GM10266 (cell line): ENCODE data around the gene CFAP90.

Experiments
- DNase-seq: peaks from one replicate; pipeline ENCODE4 v3.0.0; 2012; ENCODE audit errors: extremely low spot score
- CTCF ChIP-seq: IDR thresholded peaks from 2 replicates; pipeline ENCODE4 v1.5.1; 2012; ENCODE audit warnings: mild to moderate bottlenecking, low read depth; ENCODE audit not compliant: control insufficient read depth, insufficient read depth; ENCODE audit errors: missing control alignments

CFAP90 gene

GRCh38 chr5:7813576-7813975 lies 37.4 kb downstream of the CFAP90 start:
- no peak for DNase-seq
- no peak for TF ChIP-seq CTCF

GRCh38 chr5:7813007-7813406 lies 37.9 kb downstream of the CFAP90 start:
- no peak for DNase-seq
- TF ChIP-seq CTCF: no peak

GRCh38 chr5:7811715-7812114 lies 39.2 kb downstream of the CFAP90 start:
- no peak for TF ChIP-seq CTCF
- no peak for DNase-seq

GRCh38 chr5:7808998-7809397 lies 41.9 kb downstream of the CFAP90 start:
- TF ChIP-seq CTCF: no peak
- DNase-seq: no peak

GRCh38 chr5:7805379-7805778 lies 45.6 kb downstream of the CFAP90 start:
- DNase-seq: peak; percentile 21
- peak; percentile 42 for TF ChIP-seq CTCF

- TF ChIP-seq CTCF: no peak
- no peak for DNase-seq
These were observed 47.0 kb downstream of the CFAP90 start for GRCh38 chr5:7803937-7804336.

GRCh38 chr5:7802855-7803254 lies 48.1 kb downstream of the CFAP90 start:
- DNase-seq: no peak
- TF ChIP-seq CTCF: no peak
